ENCODE data around the gene PAM.

Gene PAM

DNA sequence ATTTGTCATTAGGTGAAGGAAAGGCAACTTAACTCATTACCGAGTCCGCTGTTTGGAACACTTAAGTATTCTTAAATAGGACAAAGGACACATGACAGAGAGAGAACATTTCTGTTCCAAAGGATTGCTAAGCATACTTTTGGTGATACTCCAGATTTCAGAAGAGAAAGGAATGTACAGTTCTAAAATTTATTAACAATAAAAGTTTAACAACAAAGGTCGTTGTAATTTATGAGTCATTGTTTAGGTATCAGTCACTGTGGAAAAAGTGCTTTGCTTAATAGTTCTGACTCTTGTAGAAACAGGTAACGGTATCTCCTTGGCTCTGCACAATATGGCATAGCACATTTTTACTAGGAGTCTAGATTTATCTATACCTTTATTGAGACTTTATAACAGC lies 36.3 kb upstream of the PAM start:
- peak; percentile 48 for DNase-seq (ENCODE audit: low read depth)
- no peak overlapping the region for H3K4me3 ChIP-seq (replicated peaks; ENCODE audit: low read depth, low read length)
- TF ChIP-seq, protein P1, sequence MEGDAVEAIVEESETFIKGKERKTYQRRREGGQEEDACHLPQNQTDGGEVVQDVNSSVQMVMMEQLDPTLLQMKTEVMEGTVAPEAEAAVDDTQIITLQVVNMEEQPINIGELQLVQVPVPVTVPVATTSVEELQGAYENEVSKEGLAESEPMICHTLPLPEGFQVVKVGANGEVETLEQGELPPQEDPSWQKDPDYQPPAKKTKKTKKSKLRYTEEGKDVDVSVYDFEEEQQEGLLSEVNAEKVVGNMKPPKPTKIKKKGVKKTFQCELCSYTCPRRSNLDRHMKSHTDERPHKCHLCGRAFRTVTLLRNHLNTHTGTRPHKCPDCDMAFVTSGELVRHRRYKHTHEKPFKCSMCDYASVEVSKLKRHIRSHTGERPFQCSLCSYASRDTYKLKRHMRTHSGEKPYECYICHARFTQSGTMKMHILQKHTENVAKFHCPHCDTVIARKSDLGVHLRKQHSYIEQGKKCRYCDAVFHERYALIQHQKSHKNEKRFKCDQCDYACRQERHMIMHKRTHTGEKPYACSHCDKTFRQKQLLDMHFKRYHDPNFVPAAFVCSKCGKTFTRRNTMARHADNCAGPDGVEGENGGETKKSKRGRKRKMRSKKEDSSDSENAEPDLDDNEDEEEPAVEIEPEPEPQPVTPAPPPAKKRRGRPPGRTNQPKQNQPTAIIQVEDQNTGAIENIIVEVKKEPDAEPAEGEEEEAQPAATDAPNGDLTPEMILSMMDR (IDR thresholded peaks at IDR 0.05; ENCODE audit: low read length, missing control alignments), result no peak

DNA sequence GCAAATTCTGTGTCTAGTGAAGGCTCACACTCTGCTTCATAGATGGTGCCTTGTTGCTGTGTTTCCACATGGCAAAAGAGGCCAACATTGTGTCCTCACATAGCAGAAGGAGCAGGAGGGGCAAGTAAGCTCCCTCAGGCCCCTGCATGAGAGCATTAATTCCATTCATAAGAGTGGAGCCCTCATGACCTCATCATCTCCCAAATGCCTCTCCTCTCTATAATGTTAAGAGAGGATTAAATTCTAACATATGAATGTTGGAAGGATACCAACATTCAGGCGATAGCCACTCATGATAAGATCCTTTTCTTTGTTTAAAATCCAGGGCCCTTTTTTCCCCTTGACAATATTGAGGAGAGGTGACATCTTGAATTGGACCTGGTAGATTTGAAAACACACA lies 35.2 kb upstream of the PAM start:
- no peak overlapping the region for H3K4me3 ChIP-seq (replicated peaks; ENCODE audit: low read depth, low read length)
- TF ChIP-seq, protein P1 (IDR thresholded peaks at IDR 0.05; ENCODE audit: low read length, missing control alignments), result no peak
- no peak for DNase-seq (ENCODE audit: low read depth)

DNA sequence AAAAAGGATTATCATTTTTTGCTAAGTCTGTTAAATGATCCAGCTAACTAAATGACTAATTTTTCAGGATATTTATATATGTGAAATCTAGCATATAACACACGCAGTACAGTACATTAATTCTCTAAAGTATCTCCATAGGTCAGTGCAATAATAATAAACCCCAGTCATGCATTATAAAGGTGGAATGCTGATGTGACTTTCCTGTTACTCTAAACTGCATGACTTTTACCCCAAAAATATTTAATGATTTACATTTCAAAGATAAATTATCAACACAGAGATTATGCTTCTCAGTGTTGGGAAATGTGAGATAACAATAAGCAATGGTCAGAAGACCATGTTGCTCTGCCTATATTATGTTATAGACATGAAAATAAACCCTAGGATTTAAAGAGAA lies 34.1 kb upstream of the PAM start:
- no peak for DNase-seq (ENCODE audit: low read depth)
- H3K4me3 ChIP-seq (replicated peaks; ENCODE audit: low read depth, low read length), result no peak overlapping the region
- TF ChIP-seq, protein P1 (IDR thresholded peaks at IDR 0.05; ENCODE audit: low read length, missing control alignments), result no peak

DNA sequence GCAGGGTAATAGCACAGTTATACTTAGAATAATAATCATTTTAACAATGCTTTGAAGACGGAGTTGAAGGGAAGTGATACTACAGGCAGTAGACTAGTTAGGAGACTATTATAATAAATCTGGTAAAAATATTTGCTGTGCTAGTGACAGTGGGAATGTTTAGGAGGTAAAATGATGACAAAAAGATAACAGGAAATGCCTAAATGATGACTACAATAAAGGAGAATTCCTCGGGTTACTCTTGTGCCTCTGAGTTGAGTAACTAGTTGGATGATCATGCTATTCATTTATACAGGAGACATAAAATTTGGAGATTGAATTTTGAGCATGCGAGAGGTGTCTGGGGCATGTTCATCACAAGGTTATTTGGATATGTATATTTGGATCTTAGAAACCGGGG lies 32.2 kb upstream of the PAM start:
- TF ChIP-seq, protein P1 (IDR thresholded peaks at IDR 0.05; ENCODE audit: low read length, missing control alignments), result no peak
- peak; percentile 33 for DNase-seq (ENCODE audit: low read depth)
- no peak overlapping the region for H3K4me3 ChIP-seq (replicated peaks; ENCODE audit: low read depth, low read length)

DNA sequence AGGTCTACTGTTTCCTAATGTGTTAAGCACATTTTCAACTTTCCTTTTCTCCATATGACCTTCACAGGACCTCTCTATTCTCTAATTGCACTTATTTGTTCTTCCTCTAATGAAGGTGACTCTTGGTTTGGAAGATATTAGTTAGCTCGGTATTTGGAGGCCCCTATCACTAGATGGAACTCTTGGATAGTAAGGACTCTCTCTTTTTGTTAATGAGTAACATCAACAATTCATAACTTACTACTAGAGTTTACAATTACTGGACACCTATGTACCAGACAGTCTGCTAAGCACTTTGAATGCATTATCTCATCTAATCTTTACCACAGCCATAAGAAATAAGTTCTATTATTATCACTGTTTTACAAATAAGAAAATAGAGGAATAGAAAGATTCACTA lies 23.4 kb upstream of the PAM start:
- TF ChIP-seq, protein P1 (IDR thresholded peaks at IDR 0.05; ENCODE audit: low read length, missing control alignments), result no peak
- no peak overlapping the region for H3K4me3 ChIP-seq (replicated peaks; ENCODE audit: low read depth, low read length)
- DNase-seq (ENCODE audit: low read depth), result no peak

DNA sequence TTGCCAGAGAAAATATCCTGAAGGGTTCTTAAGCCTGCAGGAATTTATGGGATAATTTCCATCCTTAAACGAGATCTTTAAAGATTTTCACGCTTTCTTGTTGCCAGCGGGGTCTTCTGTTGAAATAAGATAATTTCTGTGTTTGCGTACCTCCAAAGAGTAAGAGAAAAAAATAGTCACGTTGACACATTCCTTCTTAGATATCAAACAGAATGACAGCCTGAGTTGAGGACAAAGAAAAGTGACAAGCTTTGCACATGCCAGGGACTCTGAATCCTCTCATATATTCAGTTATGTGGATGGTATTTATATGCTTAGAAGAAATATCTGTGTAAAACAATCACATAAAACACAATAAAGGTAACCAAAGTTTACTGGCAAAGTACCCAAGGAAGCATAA lies 21.6 kb upstream of the PAM start:
- TF ChIP-seq, protein P1 (IDR thresholded peaks at IDR 0.05; ENCODE audit: low read length, missing control alignments), result no peak
- H3K4me3 ChIP-seq (replicated peaks; ENCODE audit: low read depth, low read length), result no peak overlapping the region
- no peak for DNase-seq (ENCODE audit: low read depth)

DNA sequence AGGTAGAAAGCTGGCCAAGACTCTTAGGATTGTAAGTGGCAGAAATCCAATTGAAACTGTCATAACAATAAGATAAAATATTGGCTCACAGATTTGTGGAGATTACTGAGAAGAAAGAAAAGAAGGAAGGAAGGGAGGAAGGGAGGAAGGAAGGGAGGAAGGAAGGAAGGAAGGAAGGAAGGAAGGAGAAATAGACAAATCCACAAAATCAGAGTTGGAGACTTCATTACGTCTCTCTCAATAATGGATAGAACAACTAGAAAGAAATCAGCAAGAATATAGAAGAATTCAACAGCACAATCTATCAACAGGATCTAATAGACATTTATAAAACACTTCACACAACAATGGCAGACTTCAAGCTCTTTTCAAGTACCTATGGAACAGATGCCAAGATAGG lies 17.9 kb upstream of the PAM start:
- DNase-seq (ENCODE audit: low read depth), result no peak
- H3K4me3 ChIP-seq (replicated peaks; ENCODE audit: low read depth, low read length), result no peak overlapping the region
- TF ChIP-seq, protein P1 (IDR thresholded peaks at IDR 0.05; ENCODE audit: low read length, missing control alignments), result no peak

Data from fibroblast of pulmonary artery (primary cell).